RCC 7860 (cell line): ENCODE results near the gene C1QTNF8.
A peak's percentile ranks its signal among the peaks of the same experiment; 100 is the strongest.
"Not testable (repeated sequence)": the region's sequence is repeated elsewhere in the genome, so short reads cannot be mapped to it uniquely, and the experiment has no call there.

Experiments used
- DNase-seq: peaks from one replicate; pipeline ENCODE4 v3.0.0-alpha.2; 2015; ENCODE audit warnings: low spot score
- FAIRE-seq: peaks from 2 replicates; lab custom pipeline; 2012; peaks lifted over from hg19 to GRCh38; lab: Jason Lieb, UNC

The C1QTNF8 gene

DNA sequence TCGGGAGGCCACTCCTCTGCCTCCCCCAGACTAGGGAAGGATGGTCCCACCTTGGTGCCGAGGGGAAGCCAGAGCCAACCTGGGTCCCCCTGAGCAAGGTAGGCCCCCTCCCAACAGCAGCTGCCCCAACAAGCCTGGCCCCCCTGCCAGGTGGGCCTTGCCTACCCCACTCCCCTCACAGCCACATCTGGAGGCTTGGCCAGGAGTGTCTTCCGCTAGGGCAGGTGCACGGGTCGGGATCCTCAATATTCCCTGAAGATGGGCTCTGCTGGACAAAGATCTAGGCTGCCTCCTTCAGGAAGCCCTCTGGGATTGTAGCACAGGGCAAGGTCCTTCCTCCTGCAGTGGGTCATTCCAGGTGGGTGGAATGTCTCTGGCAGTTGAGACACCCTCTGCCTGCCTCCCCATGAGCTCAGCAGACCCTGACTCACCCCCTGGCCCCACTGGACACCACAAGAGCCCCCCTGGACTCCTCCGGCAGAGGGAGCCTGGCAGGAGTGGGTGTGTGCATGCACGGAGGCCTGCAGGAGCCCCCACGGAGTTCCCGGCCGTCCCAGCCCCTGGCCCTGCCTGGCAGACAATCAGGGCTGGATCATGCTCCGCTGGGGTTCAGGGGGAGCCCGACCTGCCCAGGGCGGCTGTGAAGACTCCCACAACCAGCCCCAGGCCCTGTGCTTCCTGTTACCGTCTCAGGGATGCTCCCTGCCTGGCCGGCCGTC is 435 bp downstream of the C1QTNF8 start:
- FAIRE-seq (no peak), DNase-seq (no peak)

DNA sequence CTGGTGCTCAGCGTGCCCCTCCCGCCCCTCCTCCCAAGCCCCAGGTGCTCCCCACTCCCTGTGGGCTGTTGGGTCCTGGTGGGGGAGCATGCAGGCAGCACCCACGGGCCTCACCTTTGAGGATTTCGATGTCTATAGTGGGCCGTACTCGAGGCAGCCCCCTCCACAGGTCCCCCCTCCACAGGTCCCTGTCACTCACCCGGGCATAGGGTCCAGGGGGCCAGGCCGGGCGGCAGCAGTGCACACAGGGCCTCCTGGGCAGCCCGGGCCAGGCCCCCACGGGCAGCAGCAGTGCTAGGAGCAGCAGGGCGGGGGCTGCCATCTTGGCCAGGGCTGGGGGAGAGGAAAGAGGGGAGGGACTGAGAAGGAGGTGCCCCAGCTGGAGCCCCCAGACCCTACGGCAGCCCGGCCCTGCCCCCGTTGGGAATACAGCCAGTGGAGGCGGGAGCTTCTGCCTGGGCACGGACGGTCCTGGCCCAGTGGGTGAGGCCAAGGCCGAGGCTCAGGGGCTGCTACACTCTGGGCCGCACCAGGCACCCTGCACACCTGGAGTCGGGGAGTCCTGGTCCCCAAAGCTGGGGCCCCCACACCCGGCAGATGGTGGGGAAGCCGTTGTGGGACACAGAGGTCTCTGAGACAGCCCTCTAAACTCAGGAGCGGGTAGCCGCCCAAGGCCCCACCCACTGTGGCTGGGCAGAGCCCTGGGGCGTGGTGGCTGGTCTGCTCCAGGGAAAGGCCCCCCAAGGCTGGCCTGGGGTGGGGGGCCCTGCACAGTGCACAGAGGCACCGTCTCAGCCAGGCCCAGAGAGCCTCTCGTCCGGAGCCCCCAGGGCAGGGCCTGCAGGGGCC is 1.2 kb downstream of the C1QTNF8 start:
- FAIRE-seq (no peak), DNase-seq (no peak)

DNA sequence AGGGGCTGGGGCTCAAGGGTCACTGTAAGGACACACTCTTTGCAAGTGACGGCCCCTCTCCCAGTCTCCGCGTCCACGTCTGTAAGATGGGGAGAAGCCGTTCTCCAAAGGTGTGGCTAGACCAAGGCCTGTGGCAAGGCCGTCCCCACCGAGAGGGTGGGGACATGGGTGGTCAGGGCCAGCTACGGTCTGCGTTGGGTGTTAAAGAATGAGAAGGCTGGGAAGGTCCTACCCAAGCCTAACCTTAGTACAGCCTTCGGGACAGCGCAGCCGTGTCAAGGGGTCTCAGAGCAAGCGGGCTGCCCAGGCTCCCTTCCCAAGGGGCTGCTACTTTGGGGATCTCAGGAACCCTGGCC is 1.9 kb downstream of the C1QTNF8 start:
- FAIRE-seq (no peak), DNase-seq (no peak)

DNA sequence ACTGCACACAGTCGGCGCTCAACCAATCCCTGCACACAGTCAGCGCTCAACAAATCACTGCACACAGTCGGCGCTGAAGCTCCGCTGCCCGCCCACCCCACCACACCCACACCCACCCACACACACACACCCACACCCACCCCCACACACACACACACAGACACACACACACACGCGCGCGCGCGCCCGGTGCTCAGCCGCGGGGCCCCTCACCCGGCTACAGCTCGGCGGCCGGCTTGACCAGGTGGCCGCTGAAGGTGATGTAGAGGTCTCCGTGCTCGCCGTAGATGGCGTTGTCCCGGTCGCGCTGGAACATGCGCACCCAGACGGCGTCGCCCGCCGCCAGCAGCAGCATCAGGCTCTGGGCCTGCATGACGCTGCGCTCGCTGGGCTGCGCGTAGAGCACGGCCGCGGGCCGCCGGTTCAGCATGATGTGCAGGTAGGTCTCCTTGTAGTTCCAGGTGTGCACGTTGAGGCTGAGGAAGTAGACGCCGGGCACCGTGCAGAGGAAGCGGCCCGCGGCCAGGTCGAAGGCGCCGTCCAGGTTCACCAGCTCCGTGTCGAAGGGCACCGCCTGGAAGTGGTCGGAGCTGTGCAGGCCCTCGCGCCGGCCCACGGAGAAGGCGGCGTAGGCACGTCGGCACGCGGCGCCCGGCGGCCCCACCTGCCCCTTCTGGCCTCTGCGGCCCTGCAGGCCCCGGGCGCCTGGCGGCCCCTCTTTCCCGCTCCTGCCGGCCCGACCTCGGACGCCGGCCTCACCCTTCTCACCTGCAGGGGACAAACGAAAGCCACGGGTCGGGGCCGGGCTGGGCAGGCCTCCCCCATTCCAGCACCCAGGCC is 2.5 kb downstream of the C1QTNF8 start:
- FAIRE-seq: no peak
- DNase-seq: no peak

DNA sequence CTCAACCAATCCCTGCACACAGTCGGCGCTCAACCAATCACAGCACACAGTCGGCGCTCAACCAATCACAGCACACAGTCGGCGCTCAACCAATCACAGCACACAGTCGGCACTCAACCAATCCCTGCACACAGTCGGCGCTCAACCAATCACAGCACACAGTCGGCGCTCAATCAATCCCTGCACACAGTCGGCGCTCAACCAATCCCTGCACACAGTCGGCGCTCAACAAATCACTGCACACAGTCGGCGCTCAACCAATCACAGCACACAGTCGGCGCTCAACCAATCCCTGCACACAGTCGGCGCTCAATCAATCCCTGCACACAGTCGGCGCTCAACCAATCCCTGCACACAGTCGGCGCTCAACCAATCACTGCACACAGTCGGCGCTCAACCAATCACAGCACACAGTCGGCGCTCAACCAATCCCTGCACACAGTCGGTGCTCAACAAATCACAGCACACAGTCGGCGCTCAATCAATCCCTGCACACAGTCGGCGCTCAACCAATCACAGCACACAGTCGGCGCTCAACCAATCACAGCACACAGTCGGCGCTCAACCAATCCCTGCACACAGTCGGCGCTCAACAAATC is 3.3 kb downstream of the C1QTNF8 start:
- not testable (repeated sequence) for FAIRE-seq, DNase-seq

DNA sequence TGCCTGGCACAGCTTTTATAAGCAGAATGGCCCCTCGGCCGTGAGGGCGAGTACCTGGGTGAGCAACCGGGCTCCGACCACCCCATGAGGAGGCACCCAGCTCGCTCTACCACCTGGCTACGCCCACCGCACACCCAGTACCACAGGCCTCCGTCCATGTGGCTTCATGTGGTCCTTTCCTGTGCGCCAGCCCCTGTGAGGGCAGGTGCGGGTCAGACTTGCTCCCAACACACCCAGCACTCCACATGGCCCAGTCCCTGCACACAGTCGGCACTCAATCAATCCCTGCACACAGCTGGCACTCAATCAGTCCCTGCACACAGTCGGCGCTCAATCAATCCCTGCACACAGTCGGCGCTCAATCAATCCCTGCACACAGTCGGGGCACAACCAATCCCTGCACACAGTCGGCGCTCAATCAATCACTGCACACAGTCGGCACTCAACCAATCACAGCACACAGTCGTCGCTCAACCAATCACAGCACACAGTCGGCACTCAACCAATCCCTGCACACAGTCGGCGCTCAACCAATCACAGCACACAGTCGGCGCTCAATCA is 4.0 kb downstream of the C1QTNF8 start:
- DNase-seq (no peak), FAIRE-seq (no peak)

DNA sequence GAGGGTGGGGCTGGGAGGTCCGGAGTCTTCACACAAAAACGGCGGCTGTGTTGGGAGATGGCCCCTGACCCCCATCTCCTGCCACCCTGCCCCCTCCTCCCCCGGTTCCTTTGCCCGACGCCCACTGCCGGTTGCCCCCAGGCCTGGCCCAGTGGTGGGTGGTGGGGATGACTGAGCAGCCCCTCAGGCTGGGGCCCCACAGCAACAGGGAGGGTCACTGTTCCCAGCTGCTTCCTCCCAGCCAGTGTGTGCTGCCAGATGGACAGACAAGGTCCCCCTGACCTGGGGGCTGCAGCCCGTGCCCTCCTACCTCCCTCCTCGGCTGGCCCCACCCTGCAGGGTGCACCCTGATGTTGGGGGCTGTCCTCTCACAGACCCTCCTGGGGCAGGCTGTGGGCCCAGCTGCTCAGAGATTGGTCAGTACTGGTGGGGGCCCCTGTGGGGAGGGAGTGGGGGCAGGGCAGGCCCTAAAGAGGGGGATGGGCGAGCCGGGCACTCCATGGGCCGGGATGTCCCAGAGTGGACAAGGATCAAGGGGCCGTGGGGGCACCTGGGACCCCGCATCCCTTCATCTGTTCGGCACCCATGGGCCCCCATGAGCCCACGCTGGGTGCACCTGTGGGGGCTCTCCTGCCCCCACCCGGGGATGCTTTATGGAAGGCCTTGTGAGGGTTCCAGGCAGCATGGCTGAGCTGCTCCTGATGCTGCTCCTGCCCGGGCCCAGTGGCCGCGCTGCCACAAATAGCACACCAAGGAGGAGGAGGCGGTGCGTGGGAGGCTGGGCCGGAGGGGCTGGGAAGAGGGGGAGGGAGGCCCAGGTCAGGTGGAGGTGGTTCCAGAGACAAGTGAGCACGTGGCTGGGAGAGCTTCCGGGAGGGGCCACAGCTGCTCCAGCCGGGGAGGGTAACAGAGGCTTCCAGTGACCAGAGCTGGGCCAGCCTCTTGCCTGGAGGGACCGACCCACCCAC is 5.1 kb downstream of the C1QTNF8 start:
- DNase-seq: no peak
- no peak for FAIRE-seq

DNA sequence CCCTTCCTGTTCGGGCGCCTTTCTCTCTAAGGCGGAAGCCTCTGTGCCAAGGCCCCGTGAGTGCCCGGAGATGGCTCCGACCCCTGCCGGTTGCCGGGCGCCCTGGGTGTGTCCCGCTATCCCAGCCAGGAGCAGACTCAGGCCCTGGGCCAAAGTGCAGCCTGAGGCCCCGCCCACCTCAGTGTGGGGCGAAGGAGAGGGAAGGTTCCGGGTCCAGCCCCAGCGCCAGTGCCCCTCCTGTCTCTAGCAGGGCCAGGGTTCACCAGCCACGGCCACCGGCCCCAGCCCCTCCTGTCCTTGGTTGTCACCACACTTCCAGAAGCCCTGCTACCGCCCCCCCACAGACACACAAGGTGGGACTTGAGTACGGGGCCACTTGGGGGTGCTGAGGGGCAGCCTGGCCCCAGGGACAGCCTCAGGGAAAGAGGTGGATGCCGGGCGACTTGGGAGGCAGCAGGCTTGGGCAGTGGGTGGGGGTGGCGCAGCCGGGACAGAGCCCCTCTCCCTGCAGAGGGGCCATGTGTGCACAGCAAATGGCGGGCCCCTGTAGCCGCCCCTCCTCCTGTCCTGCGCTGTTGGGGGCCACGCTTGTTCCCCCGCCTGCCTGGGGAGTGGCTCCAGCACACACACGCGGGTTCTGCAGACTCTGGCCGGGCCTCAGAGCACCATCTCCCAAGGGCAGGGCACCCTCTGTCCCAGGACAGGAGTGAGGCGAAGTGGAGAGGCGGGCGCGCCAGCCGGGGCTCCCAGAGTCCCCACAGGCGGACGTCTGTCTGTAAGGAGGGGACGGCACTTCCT is 6.0 kb downstream of the C1QTNF8 start:
- no peak for DNase-seq
- no peak for FAIRE-seq

DNA sequence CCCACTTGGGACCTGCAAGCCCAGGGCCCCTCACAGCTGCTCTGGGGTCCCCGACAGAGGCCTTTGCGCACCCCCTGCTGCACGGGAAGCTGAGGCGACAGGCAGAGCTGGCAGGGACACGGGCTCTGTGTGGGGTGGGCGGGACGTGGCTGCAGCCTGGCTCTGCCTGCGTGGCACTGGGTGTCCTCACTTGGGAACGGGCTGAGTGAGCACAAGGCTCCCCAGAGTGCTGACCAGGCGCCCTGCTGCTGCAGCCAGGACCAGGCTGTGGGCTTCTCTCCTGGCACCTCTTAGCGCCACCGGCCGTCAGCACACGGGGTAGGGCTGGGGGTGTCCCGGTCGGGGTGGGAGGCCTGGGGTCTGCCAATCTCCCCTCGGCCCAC is 6.6 kb downstream of the C1QTNF8 start:
- DNase-seq (no peak), FAIRE-seq (no peak)

DNA sequence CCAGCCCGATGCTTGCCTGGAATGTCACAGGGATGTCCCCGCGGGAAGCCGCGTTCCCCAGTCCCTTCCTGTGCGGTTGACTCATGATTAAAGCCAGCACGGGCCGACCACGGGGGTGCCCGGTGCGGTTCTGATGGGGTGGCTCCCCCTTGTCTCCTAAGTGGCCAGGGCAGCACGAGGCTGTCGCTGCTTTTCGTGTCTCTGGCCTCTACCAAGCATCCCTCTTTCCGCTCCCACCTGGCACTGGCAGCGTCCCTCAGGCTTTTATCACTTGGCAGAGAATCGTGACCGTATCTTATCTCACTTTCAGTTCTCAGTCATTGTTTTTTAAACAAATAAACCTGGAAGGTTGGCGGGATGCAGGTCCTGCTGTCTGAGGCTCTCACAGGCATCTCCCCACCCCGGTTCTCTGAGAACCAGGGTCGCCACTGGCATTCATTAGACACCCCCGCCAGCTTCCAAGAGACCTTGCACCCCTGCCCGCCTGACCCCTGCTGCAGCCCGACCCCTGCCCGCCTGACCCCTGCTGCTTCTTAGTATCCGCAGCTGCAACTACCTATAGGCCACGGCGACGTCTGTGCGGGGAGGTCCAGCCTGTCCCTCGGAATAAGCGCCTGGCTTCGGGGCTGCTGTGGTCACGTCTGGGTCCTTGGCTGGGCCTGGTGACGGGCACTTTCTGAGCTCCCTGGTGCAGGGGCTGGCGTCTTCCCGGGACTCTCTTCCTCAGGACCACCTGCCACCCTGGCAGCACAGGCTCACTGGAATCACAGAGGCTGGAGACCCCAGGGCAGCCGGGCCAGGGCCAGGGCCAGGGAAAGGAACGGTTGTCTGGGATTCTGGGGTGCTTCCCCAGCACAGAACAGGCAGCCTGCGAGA is 7.5 kb downstream of the C1QTNF8 start:
- no peak for FAIRE-seq
- DNase-seq: no peak

DNA sequence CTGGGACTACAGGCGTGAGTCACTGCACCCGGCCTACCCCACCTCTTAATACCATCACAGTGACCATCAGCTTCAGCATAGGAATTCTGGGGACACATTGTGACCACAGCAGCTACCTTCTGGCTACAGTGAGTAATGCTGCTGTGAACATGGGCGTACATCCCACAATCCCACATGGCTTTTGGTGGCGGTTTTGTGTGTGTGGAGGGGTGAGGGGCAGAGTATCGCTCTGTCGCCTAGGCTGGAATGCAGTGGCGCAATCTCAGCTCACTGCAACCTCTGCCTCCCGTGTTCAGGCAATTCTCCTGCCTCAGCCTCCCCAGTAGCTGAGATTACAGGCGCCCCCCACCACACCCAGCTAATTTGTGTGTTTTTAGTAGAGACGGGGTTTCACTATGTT is 9.6 kb downstream of the C1QTNF8 start:
- DNase-seq: peak; percentile 25
- FAIRE-seq: not testable (repeated sequence)

DNA sequence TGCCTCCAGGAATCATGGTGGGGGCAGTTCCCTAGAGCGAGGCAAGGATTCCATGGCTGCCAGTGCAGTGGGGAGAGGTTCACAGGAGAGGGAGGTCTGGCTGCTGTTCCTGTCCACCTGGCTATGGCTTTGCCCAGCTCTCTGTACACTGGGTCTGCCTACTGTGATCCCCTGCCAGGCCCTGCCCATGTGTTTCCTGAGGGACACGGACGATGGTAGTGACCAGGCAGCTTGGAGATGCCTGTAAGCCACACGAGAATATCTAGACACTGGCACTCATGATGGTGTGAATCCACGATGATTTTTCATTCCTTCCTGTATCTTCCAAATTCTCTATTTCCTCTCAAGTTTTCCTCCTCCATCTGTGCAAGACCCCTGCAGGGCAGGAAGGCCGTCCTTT is 11.1 kb downstream of the C1QTNF8 start:
- FAIRE-seq (no peak), DNase-seq (no peak)

DNA sequence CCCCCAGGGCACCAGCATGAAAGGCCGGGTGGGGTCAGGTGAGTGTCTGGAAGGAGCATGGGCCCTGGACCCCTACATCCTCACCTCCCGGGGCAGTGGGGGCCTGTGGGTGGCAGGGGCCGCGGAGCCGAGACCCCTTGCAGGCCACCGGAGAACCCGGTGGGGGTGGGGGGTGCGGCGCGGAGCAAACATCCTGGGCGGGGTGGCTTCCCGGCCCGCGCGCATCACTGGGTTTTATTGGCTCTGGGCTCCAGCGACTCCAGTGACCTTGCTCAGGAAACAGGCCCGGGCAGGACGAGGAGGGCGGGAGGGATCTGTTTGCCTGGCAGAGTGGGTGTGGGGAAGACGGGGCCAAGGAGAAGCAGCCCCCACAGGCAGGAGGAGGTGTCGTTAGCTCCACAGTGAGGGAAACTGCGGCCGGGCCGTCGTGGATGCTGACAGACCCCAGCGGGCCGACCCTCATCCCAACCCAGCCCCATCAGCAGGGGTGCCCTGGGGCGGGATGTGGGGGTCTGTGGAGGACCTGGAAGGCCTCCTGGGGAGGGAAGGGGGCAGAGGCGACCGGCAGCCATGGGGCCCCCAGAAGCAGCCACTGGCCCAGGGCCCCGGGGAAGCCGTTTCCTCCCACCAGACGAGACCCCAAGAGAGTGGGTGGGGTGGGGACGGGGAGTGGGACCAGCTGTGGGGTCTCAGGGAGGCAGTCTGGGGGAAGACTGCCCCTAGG is 12.9 kb downstream of the C1QTNF8 start:
- no peak for FAIRE-seq
- DNase-seq: no peak

DNA sequence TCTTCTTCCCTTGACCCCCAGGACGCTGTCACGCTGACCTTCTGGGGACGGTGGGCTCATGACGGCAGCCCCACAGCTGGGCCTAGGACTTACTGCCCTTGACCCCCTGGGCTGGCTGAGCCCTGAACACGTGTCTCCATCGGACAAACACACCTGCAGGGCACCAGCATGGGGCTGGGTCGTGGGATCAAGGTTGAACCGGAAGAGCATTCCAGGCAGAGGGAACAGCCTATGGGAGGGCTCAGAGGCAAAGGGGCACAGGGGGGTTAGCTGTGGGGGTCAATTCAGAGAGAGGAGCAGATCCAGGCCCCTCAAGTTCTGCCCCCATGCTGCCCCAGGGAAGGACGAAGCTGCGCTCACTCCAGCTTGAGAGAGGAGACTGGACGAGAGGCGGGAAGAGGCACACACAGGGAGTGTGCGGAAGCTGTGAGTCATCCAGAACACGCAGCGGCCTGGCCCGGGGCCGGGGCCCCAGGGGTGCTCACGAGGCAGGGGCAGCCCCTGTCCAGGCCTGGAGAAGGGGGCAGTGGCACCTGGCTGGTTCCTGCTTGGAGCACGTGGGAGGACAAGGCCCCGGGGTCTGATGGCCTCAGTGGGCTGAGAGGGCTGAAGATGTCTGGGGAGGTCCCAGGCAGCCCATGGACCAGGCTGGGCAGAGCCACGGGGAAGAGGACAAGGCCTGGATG is 13.6 kb downstream of the C1QTNF8 start:
- DNase-seq (peak; percentile 11), FAIRE-seq (no peak)

DNA sequence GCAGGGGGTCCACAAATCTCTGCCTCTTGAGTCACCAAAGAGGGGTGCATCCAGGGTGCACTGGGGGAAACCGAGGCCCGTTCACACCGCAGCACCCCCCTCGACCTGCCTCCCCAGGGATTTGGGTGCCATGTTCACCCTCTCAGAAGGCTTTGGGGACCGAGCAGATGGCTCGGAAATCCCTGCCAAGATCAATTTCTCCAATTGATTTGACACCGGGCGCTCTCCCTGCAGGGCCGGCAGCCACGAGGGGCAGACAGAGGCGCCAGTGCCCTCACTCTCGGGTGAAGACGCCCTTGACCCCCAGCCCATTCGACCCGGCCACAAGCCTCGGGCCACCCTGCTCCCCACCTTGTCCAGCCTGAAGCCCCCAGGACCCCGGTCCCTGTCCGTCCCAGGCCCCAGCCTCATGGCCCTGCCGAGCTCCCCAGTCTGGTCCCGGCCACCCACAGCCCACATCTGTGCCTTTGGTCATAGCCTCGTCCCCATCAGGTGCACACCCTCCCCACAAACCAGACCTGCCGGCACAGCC is 14.2 kb downstream of the C1QTNF8 start:
- DNase-seq: no peak
- no peak for FAIRE-seq
